ENCODE data around the gene ZNRF3. TPM values are rescaled to one million over a fixed set of nuclear protein-coding genes. Genes with fewer than 3 reads are reported as not detected.

The ZNRF3 gene
- total RNA-seq, 1 donor from 2014 or later, result 12.4 TPM

DNA sequence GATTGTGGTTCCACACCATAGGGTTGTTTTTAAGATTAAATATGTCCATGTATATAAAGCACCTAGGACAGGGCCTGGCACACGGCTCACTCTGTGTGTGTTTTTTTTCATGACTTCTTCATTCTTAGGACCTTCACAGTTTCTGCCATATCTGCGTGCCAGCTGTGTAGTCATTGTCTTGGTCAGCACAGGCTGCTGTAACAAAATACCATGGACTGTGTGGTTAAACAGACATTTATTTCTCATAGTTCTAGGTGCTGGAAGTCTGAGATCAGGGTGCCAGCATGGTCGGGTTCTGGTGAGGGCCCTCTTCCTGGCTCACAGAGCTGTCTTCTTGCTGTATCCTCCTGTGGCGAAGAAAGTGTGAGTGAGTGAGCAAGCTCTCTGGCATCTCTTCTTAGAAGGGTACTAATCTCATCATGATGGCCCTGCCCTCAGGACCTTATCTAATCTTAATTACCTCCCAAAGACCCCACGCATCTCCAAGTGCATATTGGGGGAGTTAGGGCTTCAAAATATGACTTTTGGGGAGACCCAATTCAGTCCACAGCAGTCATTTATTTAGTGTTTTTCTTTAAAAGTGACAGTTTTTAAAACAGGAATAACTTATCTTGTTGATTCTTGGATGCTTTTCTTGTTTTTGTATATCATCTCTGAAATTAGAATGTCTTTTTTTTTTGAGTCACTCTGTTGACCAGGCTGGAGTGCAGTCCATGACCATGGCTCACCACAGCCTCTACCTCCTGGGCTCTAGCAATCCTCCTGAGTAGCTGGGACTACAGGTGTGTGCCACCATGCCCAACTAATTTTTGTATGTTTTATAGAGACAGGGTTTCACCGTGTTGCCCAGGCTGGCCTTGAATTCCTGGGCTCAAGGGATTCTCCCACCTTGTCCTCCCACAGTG lies 70.9 kb downstream of the ZNRF3 start:
- no peak for DNase-seq

DNA sequence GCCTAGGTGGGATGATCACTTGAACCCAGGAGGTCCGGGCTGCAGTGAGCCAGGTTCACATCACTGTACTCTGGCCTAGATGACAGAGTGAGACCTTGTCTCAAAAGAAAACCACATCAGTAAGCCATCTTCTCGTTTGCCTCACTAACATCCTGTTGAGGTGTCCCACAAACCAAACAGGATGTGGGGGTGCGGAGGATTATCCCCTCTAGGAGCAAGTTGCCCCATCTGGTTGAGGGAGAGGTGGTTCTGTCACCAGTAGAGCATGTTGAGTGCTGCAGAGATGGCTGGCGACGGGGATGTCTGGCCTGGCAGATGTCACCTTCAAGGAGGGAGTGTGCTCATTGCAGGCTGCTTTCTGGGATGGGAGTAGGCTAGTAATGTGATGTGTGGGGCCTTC lies 72.4 kb downstream of the ZNRF3 start:
- DNase-seq, result no peak

DNA sequence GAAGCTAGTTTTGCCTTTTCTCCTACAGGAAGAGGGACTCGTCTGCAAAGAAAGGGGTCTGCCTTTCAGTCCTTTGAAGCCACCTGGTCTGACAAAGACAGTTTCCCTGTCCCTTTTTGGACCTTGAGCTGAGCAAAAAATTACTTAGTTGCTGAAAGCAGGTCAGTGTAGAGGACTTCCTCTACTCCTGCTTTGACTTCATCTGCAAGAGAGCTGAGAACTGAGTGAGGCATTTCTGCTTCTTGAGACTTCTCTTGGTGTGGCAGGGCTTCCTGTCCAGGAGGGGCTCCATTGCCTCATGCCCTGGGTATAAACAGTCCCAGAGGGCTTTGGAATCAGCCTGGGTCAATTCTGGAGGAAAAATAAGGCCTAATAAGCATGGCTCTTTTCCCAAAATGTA lies 73.1 kb downstream of the ZNRF3 start:
- DNase-seq, result no peak

- no peak for DNase-seq
Measured at GRCh38 chr22:28958611-28959010, 75.2 kb downstream of the ZNRF3 start.

DNA sequence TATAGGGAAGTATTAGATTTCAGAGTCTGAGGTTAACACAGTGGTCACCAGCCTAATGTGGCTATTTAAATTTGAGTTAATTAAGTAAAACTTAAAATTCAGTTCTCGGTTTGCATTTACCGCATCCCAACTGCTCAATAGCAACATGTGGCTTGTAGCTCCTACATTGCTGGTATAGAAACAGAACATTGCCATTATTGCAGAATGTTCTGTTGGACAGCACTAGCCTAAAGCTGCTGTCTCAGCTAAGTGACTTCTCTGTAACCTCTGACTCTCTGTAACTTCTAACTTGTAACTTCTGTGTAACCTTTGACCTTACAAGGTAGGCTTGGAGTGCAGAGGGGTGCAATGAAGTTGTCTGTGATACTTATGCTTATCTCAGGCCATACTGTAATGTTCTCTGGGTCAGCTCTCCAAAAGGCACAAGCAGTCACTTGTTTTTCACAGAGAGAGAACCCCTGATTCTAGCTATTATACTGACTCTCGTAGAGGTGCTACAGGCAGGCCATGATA lies 78.7 kb downstream of the ZNRF3 start:
- no peak for DNase-seq

DNA sequence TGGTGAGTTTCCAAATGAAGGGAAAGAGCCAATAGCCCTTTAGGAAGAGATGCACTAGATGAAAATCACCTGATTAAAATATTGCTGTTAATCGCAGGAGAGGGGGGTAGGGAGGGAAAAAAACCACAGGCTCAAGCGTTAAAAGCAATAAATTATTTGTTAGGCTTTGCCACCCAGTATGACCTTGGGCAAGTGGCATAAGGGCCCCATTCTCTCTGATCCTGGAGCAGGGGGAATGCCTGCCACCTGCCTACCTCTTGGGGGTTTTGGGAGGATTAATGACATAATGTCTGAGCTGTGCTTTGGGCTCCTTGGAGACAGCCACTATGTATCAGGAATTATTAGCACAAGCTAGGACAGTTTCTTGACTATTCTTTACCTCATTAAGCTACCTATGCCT lies 80.0 kb downstream of the ZNRF3 start:
- DNase-seq, result no peak

DNA sequence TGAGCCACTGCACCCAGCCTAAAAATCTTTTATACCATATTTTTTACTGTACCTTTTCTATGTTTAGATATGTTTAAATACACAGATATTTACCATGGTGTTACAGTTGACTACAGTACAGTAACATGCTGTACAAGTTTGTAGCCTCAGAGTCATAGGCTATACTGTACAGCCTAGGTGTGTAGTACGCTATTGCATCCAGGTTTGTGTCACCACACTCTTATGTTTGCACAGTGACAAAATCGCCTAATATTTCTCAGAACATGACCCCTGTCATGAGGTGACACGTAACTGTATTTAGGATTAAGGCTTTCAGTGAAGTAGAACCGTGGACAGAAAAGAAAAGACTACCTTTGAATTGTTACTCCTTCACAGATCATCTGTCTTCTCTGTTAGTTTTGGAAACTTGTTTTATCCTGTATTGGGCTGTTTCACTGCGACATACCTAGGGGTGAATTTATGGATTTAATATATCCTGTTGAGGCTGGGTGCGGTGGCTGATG lies 83.8 kb downstream of the ZNRF3 start:
- peak; percentile 52 for DNase-seq

- DNase-seq, result no peak
Measured at GRCh38 chr22:28967969-28968368, 84.6 kb downstream of the ZNRF3 start.

GRCh38 chr22:28969401-28970168 lies 86.2 kb downstream of the ZNRF3 start:
- no peak for DNase-seq

GRCh38 chr22:28973352-28973751 lies 90.0 kb downstream of the ZNRF3 start:
- DNase-seq, result no peak

DNA sequence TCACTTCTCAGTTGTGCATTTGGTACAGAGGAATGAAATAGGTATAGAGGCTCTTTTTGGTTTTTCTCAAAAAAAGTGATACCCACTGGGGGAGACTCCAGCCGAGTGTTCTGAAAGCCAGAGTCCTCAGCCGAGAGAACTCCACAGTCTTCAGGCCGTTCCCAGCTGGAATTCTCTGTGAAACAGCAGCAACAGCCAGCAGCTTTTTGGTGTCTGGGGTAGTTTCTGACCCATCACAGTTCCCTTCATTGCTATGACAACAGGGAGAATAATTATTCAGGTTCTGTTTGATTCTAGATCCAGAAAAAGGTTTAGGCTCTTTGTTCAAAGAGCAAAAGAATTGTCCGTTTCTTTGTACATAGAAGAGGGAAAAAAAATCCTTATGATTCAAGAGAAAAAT lies 93.7 kb downstream of the ZNRF3 start:
- no peak for DNase-seq

GRCh38 chr22:28977481-28977971 lies 94.2 kb downstream of the ZNRF3 start:
- peak; percentile 56 for DNase-seq

DNA sequence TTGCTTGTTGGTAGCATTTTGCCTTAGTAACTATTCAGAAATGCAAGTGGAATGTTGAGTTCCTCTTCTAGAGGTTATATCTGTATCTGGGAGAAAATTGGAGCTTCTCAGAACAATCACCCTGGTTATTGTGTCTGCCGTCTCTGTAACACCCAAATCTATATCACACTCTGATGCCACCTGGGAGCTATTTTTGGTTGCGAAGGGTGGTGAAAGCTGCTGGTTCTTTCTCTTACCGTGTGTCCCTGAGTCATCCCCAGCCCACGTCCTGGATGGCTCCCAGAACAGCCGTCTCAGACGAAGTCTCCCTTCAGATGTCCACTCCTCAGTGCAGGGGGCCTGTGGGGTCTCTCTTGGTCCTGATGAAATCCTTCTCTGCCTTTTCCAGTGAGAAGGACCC lies 94.8 kb downstream of the ZNRF3 start:
- DNase-seq, result no peak

GRCh38 chr22:28978863-28979796 lies 95.8 kb downstream of the ZNRF3 start:
- no peak for DNase-seq

DNA sequence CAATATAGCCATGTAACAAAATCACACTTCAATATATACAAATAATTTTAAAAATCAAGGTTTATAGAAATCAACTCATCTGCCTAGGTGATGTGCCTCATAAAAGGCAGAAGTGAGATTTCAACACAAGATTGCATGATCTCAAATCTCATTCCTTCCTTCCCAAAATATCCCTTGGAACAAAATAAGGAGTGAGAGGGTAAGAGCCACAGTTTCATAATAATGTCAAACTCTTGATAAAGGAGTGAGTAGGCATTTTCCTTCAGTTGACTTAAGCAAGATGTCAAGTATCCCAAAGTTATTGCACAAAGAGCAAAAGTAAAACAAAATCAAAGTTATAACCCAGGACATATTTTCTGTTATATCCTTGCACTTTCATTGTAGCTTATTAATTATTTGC lies 97.0 kb downstream of the ZNRF3 start:
- no peak for DNase-seq

DNA sequence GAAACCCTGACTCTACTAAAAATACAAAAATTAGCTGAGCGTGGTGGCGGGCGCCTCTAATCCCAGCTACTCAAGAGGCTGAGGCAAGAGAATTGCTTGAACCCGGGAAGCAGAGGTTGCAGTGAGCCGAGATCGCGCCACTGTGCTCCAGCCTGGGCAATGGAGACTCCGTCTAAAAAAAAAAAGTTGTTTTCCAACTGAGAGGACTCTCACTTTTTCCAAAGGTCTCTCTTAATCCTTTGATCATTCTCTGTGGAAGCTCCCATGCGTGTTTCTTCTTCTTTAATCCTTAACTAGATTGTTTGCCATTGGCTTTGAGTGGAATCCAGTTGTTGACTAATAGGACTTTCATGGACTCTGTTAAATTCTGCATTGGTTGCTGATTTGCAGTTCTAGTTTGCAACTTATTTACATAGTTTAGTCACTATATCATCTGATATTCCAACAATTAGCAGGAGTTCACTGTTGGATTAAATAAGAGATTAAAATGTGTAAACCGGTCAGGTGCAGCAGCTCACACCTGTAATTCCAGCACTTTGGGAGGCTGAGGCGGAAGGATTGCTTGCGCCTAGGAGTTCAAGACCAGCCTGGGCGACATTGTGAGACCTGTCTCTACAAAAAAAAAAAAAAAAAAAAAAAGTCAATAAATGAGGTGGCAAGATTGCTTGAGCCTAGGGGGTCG lies 98.6 kb downstream of the ZNRF3 start:
- no peak for DNase-seq

DNA sequence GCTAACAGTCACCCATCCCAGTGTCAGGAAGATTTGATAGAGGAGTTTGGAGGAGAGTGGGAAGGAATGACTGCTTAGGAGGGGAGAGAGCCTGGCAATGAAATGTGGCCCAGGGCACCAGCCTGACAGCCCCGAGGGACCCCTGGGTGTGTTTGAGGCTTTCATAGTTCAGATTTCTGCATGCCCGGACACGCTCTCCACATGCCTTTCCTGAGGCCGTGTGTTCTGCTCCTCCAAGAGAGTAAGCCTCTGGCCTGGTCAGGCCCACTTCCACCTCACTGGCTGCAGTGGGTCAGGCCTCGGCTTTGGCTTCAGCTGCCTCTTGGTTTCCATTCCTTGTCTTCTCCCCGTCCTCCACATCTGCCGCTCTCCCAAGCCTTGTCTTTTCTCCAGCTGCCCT lies 99.8 kb downstream of the ZNRF3 start:
- peak; percentile 55 for DNase-seq

GRCh38 chr22:28983788-28984441 lies 100.5 kb downstream of the ZNRF3 start:
- no peak for DNase-seq

- DNase-seq, result no peak
Measured at GRCh38 chr22:28984482-28985158, 101.2 kb downstream of the ZNRF3 start.

All from tongue (tissue), 2 donors.